Measurements from ENCODE around the gene AIRE. TPM values are rescaled to one million over a fixed set of nuclear protein-coding genes. Genes with fewer than 3 reads are reported as not detected.

AIRE gene
- total RNA-seq, 4 donors from 2014 or later = not detected

DNA sequence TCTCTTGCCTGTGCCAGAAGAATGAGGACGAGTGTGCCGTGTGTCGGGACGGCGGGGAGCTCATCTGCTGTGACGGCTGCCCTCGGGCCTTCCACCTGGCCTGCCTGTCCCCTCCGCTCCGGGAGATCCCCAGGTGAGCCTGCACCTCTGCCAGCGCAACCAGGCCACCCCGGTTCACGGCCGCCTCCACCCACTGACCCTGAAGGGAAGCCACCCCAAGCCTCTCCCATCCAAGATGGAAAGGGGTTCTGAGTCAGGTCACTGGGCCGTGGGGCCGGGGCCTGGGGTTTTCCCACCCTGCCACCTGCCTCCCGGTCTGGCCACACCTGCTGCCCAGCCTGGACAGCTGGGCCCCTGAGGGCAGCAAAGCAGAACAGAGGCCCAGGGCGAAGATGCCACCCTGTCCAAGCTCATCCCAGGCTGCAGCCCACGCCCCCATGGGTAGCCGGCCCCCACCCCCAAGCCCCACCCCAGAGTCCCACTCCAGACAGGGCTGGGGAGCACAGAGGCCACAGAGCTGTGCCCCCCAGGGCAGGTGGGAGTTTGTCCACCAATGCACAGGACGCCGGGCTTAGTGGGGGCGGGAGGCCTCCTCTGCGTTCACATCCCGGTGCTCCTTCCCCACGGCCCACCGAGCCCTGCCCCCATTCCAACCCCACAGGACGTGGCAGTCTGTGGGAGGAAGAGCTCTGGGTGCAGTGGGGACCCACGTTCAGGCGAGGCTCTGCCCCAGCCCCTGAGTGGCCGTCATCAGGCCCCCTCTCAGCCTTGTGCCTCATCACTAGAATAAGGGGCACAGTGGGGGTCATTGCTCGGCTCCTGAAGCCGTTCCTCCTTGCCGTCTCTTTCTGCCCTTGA lies 5.6 kb downstream of the AIRE start:
- no peak overlapping the region for H3K4me3 ChIP-seq
- TF ChIP-seq POLR2A (IDR thresholded peaks at IDR 0.05) = no peak
- TF ChIP-seq, protein P1, sequence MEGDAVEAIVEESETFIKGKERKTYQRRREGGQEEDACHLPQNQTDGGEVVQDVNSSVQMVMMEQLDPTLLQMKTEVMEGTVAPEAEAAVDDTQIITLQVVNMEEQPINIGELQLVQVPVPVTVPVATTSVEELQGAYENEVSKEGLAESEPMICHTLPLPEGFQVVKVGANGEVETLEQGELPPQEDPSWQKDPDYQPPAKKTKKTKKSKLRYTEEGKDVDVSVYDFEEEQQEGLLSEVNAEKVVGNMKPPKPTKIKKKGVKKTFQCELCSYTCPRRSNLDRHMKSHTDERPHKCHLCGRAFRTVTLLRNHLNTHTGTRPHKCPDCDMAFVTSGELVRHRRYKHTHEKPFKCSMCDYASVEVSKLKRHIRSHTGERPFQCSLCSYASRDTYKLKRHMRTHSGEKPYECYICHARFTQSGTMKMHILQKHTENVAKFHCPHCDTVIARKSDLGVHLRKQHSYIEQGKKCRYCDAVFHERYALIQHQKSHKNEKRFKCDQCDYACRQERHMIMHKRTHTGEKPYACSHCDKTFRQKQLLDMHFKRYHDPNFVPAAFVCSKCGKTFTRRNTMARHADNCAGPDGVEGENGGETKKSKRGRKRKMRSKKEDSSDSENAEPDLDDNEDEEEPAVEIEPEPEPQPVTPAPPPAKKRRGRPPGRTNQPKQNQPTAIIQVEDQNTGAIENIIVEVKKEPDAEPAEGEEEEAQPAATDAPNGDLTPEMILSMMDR (IDR thresholded peaks at IDR 0.05 in 4 of 5, conservative IDR thresholded peaks at IDR 0.05 in 1 of 5) = no peak
- intact Hi-C loops (cut with DNase I; ENCODE audit: low total_unique reads) = no loop called here
- no peak for ATAC-seq
- H3K27ac ChIP-seq = no peak overlapping the region
- no peak for DNase-seq
- no peaks in the 10 kb centered on the region for H3K36me3 ChIP-seq
- H3K27me3 ChIP-seq = peaks cover 6 to 19% (median 11%) of the 10 kb centered on the region in 3 donors
- no peaks in the 10 kb centered on the region for H3K9me3 ChIP-seq
- peaks cover 0 to 6% of the 10 kb centered on the region in 2 donors for H3K4me1 ChIP-seq
- in situ Hi-C loops (cut with MboI; ENCODE audit: low sequenced_read_pairs in 4 of 4) = no loop called here

DNA sequence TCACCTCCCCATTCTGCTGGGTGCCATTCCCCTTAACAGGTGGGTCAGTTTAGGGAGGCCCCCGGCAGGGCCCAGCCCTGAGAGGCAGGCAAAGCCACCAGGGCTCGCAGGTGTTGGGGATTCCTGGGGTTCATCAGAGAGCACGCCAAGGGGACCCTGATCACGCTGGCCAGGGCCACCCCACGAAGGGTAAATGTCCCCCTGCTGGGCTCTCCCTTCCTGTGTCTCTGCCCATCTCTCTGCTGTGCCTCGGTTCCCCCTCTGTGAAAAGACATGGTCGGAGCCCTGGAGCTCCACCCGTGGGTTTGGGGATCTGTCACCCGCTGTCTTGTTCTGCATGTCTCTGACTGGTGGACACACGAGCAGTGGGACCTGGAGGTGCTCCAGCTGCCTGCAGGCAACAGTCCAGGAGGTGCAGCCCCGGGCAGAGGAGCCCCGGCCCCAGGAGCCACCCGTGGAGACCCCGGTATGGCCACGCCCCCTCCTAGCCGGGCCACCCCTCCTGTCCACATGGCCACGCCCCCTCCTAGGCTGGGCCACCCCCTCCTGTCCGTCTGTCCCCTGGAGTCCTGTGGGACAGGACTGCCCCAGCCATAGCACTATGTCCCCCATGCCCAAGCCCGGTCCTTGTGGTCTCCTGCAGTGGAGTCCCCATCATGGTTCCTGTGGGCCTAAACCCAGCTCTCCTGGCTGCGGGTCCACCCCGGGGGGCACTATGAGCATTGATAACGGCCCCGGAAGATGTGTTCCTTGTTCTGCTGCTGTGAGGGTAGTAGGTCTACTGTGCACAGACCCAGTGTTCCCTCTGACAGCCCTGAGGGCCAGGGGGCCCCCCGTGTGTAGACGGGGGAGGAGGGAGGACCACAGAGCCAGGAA lies 6.5 kb downstream of the AIRE start:
- Histone ChIP-seq H3K9me3 (no peaks in the 10 kb centered on the region), H3K36me3 (no peaks in the 10 kb centered on the region), H3K4me1 (peaks cover 0 to 6% of the 10 kb centered on the region in 2 donors), H3K27me3 (peaks cover 0 to 10% (median 3%) of the 10 kb centered on the region in 3 donors), H3K4me3 (no peak overlapping the region), H3K27ac (no peak overlapping the region)
- TF ChIP-seq, protein P1 (IDR thresholded peaks at IDR 0.05 in 4 of 5, conservative IDR thresholded peaks at IDR 0.05 in 1 of 5) = no peak
- TF ChIP-seq POLR2A (IDR thresholded peaks at IDR 0.05) = no peak
- in situ Hi-C loops (cut with MboI; ENCODE audit: low sequenced_read_pairs in 4 of 4) (no loop called here), intact Hi-C loops (cut with DNase I; ENCODE audit: low total_unique reads) (no loop called here)
- ATAC-seq = no peak
- DNase-seq = no peak

DNA sequence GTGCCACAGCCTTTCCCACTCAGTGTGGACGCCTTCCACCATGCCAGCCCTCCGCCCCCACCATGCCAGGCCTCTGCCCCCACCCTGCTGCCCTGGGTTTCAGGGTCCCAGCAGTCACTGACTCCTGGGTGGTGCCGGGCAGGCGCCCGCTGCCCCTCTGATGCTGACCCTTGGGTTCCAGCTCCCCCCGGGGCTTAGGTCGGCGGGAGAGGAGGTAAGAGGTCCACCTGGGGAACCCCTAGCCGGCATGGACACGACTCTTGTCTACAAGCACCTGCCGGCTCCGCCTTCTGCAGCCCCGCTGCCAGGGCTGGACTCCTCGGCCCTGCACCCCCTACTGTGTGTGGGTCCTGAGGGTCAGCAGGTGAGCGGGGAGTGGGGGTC lies 7.1 kb downstream of the AIRE start:
- Histone ChIP-seq H3K27me3 (peaks cover 0 to 8% (median 3%) of the 10 kb centered on the region in 3 donors), H3K9me3 (no peaks in the 10 kb centered on the region), H3K27ac (no peak overlapping the region), H3K36me3 (no peaks in the 10 kb centered on the region), H3K4me3 (no peak overlapping the region), H3K4me1 (peaks cover 5 to 6% of the 10 kb centered on the region in 2 donors)
- ATAC-seq (no peak), DNase-seq (no peak)
- TF ChIP-seq, protein P1 (IDR thresholded peaks at IDR 0.05 in 4 of 5, conservative IDR thresholded peaks at IDR 0.05 in 1 of 5) = no peak
- TF ChIP-seq POLR2A (IDR thresholded peaks at IDR 0.05) = no peak
- intact Hi-C loops (cut with DNase I; ENCODE audit: low total_unique reads) = no loop called here
- in situ Hi-C loops (cut with MboI; ENCODE audit: low sequenced_read_pairs in 4 of 4) = no loop called here

DNA sequence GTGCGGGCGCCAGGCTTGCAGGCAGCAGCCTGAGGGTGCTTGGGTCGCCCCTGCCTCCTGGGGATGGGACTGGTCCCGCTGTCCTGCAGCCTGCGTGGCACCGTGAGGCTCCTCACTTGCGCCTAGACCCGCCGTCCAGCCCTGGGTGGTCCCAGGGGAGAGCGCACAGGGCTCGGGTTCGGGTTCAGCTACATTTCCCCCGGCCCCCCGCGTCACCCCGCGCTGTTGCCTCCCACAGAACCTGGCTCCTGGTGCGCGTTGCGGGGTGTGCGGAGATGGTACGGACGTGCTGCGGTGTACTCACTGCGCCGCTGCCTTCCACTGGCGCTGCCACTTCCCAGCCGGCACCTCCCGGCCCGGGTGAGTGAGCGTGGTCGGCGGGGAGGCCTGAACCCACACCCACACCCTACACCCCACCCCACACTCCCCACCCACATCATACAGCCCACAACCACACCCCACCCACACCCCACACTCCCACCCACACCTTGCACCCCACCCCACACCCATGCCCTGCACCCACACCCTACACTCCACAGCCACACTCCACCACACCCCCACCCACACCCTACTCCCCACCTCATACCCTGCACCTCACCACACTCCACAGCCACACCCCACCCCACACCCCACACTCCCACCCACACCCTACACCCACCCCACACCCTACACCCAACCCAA lies 8.0 kb downstream of the AIRE start:
- H3K27ac ChIP-seq = no peak overlapping the region
- no peak overlapping the region for H3K4me3 ChIP-seq
- peaks cover 0 to 8% (median 0%) of the 10 kb centered on the region in 3 donors for H3K27me3 ChIP-seq
- TF ChIP-seq, protein P1 (IDR thresholded peaks at IDR 0.05 in 4 of 5, conservative IDR thresholded peaks at IDR 0.05 in 1 of 5) = no peak
- no peak for TF ChIP-seq POLR2A (IDR thresholded peaks at IDR 0.05)
- H3K9me3 ChIP-seq = no peaks in the 10 kb centered on the region
- in situ Hi-C loops (cut with MboI; ENCODE audit: low sequenced_read_pairs in 4 of 4) (no loop called here), intact Hi-C loops (cut with DNase I; ENCODE audit: low total_unique reads) (no loop called here)
- ATAC-seq (no peak), DNase-seq (no peak)
- H3K36me3 ChIP-seq = no peaks in the 10 kb centered on the region
- H3K4me1 ChIP-seq = peaks cover 6% of the 10 kb centered on the region in 2 donors

Data from gastrocnemius medialis (tissue), 4 donors.